SK-N-MC (cell line): ENCODE results near the gene QKI.

ENCODE experiments used
- DNase-seq: peaks from one replicate; pipeline ENCODE4 v3.0.0-alpha.2; 2011; ENCODE audit warnings: low read depth, low spot score
- H3K27ac ChIP-seq: fragments of 200-600 bp; sonication (generic); 2 replicates; pipeline ENCODE4 v1.5.1; 2016; ENCODE audit warnings: mixed run types
- H3K36me3 ChIP-seq: fragments of 200-600 bp; sonication (generic); 2 replicates; pipeline ENCODE4 v1.6.1; 2017; ENCODE audit warnings: antibody characterized with exemption, low read length, mixed read lengths; ENCODE audit not compliant: insufficient read depth
- H3K4me3 ChIP-seq: fragments of 200-600 bp; sonication (generic); 2 replicates; pipeline ENCODE4 v1.5.1; 2016
- H3K9ac ChIP-seq: fragments of 200-600 bp; sonication (generic); 2 replicates; pipeline ENCODE4 v1.8.0; 2017; ENCODE audit warnings: mixed run types, mixed read lengths; ENCODE audit not compliant: insufficient read length
- H3K9me3 ChIP-seq: fragments of 200-600 bp; sonication (generic); 2 replicates; pipeline ENCODE4 v1.6.1; 2017; ENCODE audit warnings: low read depth, mild to moderate bottlenecking, antibody characterized with exemption, low read length, moderate library complexity, mixed read lengths
- EZH2 ChIP-seq: fragments of 200-600 bp; sonication (generic); IDR thresholded peaks from one replicate; pipeline ENCODE4 v1.6.1; 2017; ENCODE audit warnings: antibody characterized with exemption
- FOXP2 ChIP-seq: optimal IDR thresholded peaks from 2 replicates; pipeline ENCODE3; 2011; ENCODE audit warnings: mild to moderate bottlenecking, moderate library complexity; ENCODE audit not compliant: insufficient read depth; ENCODE audit errors: extremely low read length, control extremely low read depth
- POLR2AphosphoS5 ChIP-seq: IDR thresholded peaks from 2 replicates; pipeline ENCODE4 v1.6.1; 2012; ENCODE audit warnings: mild to moderate bottlenecking, low read depth, low read length, borderline replicate concordance

The QKI gene

GRCh38 chr6:163527291-163527690 lies 112.8 kb downstream of the QKI start:
- DNase-seq, result no peak
- no peak for TF ChIP-seq FOXP2
- TF ChIP-seq EZH2, result no peak
- no peak for TF ChIP-seq POLR2AphosphoS5
- Histone ChIP-seq H3K4me3 (no peak overlapping the region), H3K36me3 (no peaks in the 10 kb centered on the region), H3K9ac (no peak overlapping the region), H3K9me3 (no peaks in the 10 kb centered on the region), H3K27ac (no peak overlapping the region)

- Histone ChIP-seq H3K9me3 (no peaks in the 10 kb centered on the region), H3K4me3 (no peak overlapping the region), H3K27ac (no peak overlapping the region), H3K9ac (no peak overlapping the region), H3K36me3 (no peaks in the 10 kb centered on the region)
- DNase-seq, result no peak
- no peak for TF ChIP-seq POLR2AphosphoS5
- TF ChIP-seq EZH2, result no peak
- no peak for TF ChIP-seq FOXP2
These were observed 115.1 kb downstream of the QKI start for GRCh38 chr6:163529605-163530004.

GRCh38 chr6:163530406-163530805 lies 115.9 kb downstream of the QKI start:
- DNase-seq, result no peak
- Histone ChIP-seq H3K9ac (no peak overlapping the region), H3K9me3 (no peaks in the 10 kb centered on the region), H3K36me3 (no peaks in the 10 kb centered on the region), H3K4me3 (no peak overlapping the region), H3K27ac (no peak overlapping the region)
- TF ChIP-seq FOXP2 (no peak), EZH2 (no peak), POLR2AphosphoS5 (no peak)

GRCh38 chr6:163531122-163531521 lies 116.6 kb downstream of the QKI start:
- H3K36me3 ChIP-seq, result no peaks in the 10 kb centered on the region
- no peak for TF ChIP-seq POLR2AphosphoS5
- TF ChIP-seq FOXP2, result no peak
- no peak for DNase-seq
- no peaks in the 10 kb centered on the region for H3K9me3 ChIP-seq
- H3K4me3 ChIP-seq, result no peak overlapping the region
- no peak overlapping the region for H3K9ac ChIP-seq
- H3K27ac ChIP-seq, result no peak overlapping the region

- no peaks in the 10 kb centered on the region for H3K36me3 ChIP-seq
- no peak overlapping the region for H3K4me3 ChIP-seq
- no peak overlapping the region for H3K9ac ChIP-seq
- no peak for DNase-seq
- no peak overlapping the region for H3K27ac ChIP-seq
- TF ChIP-seq FOXP2 (no peak), EZH2 (no peak)
- H3K9me3 ChIP-seq, result no peaks in the 10 kb centered on the region
These were observed 118.1 kb downstream of the QKI start for GRCh38 chr6:163532526-163533078.

GRCh38 chr6:163533443-163533842 lies 118.9 kb downstream of the QKI start:
- TF ChIP-seq POLR2AphosphoS5 (no peak), FOXP2 (no peak), EZH2 (no peak)
- no peak for DNase-seq

GRCh38 chr6:163536770-163537169 lies 122.3 kb downstream of the QKI start:
- TF ChIP-seq EZH2, result no peak
- no peak for TF ChIP-seq POLR2AphosphoS5
- no peak for TF ChIP-seq FOXP2
- Histone ChIP-seq H3K4me3 (no peak overlapping the region), H3K36me3 (no peaks in the 10 kb centered on the region)

More at GRCh38 chr6:163533443-163533842, 118.9 kb downstream of the QKI start:
- Histone ChIP-seq H3K27ac (no peak overlapping the region), H3K9me3 (no peaks in the 10 kb centered on the region), H3K36me3 (no peaks in the 10 kb centered on the region), H3K4me3 (no peak overlapping the region), H3K9ac (no peak overlapping the region)

GRCh38 chr6:163538331-163538730 lies 123.8 kb downstream of the QKI start:
- TF ChIP-seq POLR2AphosphoS5 (no peak), FOXP2 (no peak), EZH2 (no peak)
- H3K9ac ChIP-seq, result no peak overlapping the region
- no peaks in the 10 kb centered on the region for H3K36me3 ChIP-seq
- DNase-seq, result no peak
- no peaks in the 10 kb centered on the region for H3K9me3 ChIP-seq
- no peak overlapping the region for H3K4me3 ChIP-seq
- no peak overlapping the region for H3K27ac ChIP-seq

More at GRCh38 chr6:163536770-163537169, 122.3 kb downstream of the QKI start:
- Histone ChIP-seq H3K27ac (no peak overlapping the region), H3K9me3 (no peaks in the 10 kb centered on the region), H3K9ac (no peak overlapping the region)
- no peak for DNase-seq

- H3K27ac ChIP-seq, result no peak overlapping the region
- no peaks in the 10 kb centered on the region for H3K36me3 ChIP-seq
- TF ChIP-seq FOXP2, result no peak
- TF ChIP-seq EZH2, result no peak
- no peak for TF ChIP-seq POLR2AphosphoS5
- H3K4me3 ChIP-seq, result no peak overlapping the region
- H3K9me3 ChIP-seq, result no peaks in the 10 kb centered on the region
- no peak for DNase-seq
- no peak overlapping the region for H3K9ac ChIP-seq
These were observed 124.7 kb downstream of the QKI start for GRCh38 chr6:163539101-163539762.
